GM03348 (cell line): ENCODE data around the gene TRMT2A.
"Not testable (repeated sequence)": the region's sequence is repeated elsewhere in the genome, so short reads cannot be mapped to it uniquely, and the experiment has no call there.

Source experiments
- DNase-seq: peaks from one replicate; pipeline ENCODE4 v3.0.0; 2012; ENCODE audit warnings: low spot score

The TRMT2A gene, protein sequence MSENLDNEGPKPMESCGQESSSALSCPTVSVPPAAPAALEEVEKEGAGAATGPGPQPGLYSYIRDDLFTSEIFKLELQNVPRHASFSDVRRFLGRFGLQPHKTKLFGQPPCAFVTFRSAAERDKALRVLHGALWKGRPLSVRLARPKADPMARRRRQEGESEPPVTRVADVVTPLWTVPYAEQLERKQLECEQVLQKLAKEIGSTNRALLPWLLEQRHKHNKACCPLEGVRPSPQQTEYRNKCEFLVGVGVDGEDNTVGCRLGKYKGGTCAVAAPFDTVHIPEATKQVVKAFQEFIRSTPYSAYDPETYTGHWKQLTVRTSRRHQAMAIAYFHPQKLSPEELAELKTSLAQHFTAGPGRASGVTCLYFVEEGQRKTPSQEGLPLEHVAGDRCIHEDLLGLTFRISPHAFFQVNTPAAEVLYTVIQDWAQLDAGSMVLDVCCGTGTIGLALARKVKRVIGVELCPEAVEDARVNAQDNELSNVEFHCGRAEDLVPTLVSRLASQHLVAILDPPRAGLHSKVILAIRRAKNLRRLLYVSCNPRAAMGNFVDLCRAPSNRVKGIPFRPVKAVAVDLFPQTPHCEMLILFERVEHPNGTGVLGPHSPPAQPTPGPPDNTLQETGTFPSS

GRCh38 chr22:20116951-20117632 is at the start of gene TRMT2A:
Gene TRMT2A (minus strand): TSS chr22:20117226. CDS start chr22:20116906, 320 bp downstream.
- peak; percentile 99 for DNase-seq

GRCh38 chr22:20166703-20167102 is 49.7 kb upstream of the TRMT2A start:
- DNase-seq = no peak

DNA sequence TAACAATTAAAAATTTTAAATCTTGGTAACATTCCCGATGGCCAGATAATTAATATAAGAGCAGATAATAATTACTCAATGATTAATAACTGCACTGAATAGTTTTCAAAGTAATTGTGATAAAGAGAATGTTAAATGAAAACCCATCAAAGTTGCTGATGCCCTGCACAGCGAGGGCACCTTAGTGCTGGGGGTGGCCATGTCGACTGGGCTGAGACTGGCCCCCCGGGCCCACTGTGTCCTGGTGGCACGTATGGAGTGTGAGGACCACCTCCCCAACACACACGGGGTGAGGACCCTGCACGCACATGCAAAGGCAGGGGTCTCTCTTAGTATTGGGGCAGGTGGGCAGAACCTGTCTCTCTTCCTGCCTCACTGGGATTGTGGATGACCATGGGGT is 48.9 kb upstream of the TRMT2A start:
- DNase-seq = no peak

DNA sequence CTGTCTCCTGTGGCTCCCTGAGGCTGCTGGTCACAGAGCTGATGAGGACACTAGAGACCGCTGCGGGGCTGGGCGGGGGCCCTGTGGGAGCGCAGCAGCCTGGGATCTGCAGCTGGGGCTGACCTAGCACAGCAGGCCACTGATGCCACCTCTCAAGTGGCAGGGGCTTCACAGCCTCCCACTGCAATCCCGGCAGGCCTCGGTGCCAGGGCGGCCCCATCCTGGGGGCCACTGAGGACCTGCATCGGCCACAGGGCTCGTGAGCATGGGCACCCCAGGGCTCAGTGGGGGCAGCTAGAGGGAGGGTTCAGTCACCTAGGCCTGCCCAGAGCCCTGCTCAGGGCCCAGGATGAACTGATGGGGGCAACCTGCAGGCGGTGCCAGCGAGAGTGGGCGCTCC is 48.4 kb upstream of the TRMT2A start:
- DNase-seq = no peak

DNA sequence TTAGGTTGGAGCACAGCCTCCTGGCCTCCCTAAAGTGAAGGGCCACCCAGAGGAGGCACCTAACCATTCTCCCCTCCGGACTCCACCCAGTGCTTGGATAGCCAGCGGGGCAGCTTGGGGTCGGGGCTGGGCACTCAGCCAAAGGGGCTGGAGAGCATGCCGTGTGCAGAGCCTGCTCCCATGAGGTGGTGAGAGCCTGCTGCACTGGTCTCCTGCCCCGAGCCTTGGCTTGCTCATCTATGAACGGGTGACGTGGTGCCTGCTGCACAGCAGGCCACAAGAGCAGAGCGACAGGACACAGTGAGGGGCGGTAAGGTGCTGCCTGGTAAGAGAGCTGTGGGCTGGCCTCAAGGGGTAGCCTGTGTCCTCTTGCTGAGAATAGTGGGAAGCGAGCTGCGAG is 47.8 kb upstream of the TRMT2A start:
- no peak for DNase-seq

DNA sequence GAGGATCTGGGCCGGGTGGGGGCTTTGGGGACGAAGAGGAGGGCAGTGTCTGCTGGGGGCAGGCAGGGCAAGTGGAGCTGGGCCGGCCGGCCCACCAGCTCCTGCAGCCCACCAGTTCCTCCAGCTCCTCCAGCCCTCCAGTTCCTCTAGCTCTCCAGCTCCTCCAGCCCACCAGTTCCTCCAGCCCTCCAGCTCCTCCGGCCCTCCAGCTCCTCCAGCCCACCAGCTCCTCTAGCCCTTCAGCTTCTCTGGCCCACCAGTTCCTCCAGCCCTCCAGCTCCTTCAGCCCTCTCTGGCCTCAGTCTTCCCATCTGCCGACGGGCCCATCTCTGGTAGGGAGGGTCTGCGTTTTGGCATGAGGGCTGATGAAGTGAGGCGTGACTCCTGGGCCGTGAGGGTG is 43.0 kb upstream of the TRMT2A start:
- no peak for DNase-seq

GRCh38 chr22:20159531-20159930 is 42.5 kb upstream of the TRMT2A start:
- not testable (repeated sequence) for DNase-seq

DNA sequence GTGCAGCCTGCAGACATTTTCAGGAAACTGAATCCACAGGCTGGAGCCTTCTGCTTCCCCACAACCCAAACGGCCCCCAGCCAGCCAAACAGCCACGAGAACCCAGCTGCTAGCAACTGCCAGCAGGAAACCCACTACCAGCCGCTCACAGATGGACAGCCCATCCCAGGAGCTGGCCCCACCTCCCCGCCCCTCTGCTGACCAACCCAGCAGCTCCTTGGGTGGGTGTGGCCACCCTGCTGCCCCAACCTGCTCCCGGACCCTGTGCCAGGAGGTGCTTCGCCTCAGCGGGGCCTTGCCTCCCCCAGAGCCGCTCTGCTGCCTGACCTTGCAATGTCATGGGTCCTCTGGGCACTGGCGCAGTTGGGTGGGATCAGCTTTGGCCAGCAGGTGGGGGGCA is 42.0 kb upstream of the TRMT2A start:
- no peak for DNase-seq

GRCh38 chr22:20158391-20159036 is 41.5 kb upstream of the TRMT2A start:
- DNase-seq = no peak

GRCh38 chr22:20157430-20158183 is 40.6 kb upstream of the TRMT2A start:
- no peak for DNase-seq

- DNase-seq = peak; percentile 89
Measured at GRCh38 chr22:20156611-20157429, 39.8 kb upstream of the TRMT2A start.

GRCh38 chr22:20156042-20156389 is 39.0 kb upstream of the TRMT2A start:
- DNase-seq = no peak

DNA sequence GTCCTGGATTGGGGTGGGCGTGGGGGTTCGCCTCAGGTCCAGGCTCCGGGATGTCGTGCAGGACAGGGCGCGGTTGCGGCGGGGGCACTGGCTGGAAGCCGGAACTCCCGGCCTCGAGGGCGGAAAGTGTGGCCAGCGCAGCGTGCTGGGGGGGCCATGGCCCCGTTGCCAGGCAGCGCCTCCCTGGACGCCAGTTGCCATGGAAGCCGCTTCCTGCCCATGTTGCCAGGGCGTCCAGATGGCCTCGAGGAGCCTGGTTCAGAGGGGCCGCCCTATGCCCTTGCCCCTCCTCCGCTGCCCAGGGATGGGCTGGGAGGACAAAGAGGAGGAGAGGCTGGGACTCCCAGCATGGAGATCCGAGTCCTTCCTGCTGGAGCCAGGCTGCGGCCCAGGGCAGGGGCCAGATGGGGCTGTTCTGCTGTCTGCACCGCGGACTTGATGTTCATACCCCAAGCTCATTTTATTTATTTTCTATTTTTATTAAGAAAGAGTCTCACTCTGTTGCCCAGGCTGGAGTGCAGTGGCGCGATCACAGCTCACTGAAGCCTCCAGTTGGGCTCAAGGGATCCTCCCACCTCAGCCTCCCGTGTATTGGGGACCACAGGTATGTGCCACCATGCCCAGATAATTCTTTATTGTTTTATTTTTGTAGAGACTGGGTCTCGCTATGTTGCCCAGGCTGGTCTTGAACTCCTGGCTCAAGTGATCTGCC is 38.5 kb upstream of the TRMT2A start:
- no peak for DNase-seq

GRCh38 chr22:20154602-20155187 is 37.7 kb upstream of the TRMT2A start:
- DNase-seq = no peak

DNA sequence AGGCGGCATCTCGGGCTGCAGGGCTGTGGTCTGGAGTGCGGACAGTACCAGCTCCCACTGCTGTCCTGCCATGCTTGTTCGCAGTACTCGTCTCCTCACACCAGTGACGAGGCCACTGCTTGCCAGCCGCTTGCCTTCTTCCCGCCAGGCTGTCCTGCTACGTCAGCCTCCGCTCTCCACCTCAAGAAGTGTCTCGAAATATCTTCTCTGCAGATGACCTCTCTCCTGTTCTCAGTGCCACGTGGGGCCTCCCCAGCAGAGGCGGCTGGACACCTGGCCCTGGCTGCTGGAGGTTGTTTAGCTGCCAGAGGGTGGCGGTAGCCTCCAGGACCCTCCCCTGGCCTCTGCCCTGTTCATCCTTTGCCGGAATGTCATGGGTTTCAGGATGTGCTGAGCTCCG is 36.9 kb upstream of the TRMT2A start:
- DNase-seq = no peak

DNA sequence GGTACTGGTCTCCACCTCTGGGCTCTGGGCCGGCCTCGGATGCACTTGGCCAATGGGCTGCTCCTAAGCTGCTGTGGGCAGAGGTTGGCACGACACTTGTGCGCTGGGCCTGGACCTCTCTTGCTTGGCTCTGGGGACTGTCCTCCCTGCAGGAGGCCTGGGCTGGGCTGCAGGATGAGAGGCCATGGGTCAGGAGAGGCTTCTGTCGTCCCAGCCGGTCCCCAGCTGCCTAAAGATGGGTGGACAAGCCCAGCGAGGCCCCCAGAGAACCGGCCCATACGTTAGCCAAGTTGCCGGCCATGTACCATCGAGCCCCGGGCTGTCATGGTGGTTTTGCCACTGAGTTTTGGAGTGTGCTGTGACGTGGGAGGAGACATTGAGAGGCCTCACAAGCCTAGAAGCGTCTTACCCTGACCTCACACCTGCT is 35.5 kb upstream of the TRMT2A start:
- no peak for DNase-seq

DNA sequence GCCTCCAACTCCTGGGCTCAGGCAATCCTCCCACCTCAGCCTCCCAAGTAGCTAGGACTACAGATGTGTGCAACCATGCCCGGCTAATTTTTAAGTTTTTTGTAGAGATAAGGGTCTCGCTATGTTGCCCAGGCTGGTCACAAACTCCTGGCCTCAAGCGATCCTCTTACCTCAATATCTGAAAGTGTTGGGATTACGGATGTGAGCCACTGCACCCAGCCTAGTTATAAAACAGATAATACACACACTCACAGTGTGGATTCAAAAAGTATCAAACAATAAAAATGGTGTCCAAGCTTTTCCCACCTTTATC is 34.2 kb upstream of the TRMT2A start:
- DNase-seq = no peak

GRCh38 chr22:20150381-20151275 is 33.6 kb upstream of the TRMT2A start, which contains the start of gene CCDC188:
Gene CCDC188 (minus strand): TSS chr22:20151055. CDS start chr22:20150986, 69 bp downstream.
- no peak for DNase-seq
